ENCODE measurements around the gene MS4A4A. TPM values are rescaled to one million over a fixed set of nuclear protein-coding genes. Genes with fewer than 3 reads are reported as not detected.

Gene MS4A4A
- total and polyA plus RNA-seq, 2 of the 4 experiments (the other 2 are of a cell fraction) = not detected

DNA sequence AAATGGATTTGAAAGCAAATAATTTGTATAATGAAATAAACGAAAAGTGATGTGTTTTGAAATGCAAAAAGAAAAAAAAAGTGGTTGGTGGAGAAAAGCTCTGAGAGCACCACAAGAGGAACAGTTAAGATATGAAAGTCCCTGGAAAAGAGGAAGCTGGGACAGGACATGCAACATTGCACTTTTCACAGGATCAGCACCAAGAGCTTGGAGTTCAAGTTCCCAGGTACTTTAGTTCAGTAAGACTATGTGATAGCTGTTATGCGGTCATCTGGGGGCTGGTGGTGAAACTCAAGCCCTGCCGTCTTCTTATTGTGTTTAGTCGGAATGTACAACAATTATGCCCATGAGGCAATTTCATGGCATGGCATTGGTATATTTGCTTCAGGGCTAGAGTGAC lies 17.1 kb upstream of the MS4A4A start:
- DNase-seq = no peak
- H3K27ac ChIP-seq (ENCODE audit: insufficient read depth, low read length) = no peak overlapping the region
- H2BK120ac ChIP-seq (ENCODE audit: low read depth, low read length) = no peak overlapping the region
- no peak overlapping the region for H3K23ac ChIP-seq (ENCODE audit: low read depth, low read length)
- H4K20me1 ChIP-seq (ENCODE audit: insufficient read depth, low read length) = no peaks in the 10 kb centered on the region
- TF ChIP-seq CHD1 (IDR thresholded peaks at IDR 0.05; ENCODE audit: low read depth, low read length) (no peak), RFX5 (IDR thresholded peaks at IDR 0.05; ENCODE audit: low read depth, low read length) (no peak), MXI1 (IDR thresholded peaks at IDR 0.05; ENCODE audit: borderline replicate concordance, low read depth, low read length) (no peak), CEBPB (IDR thresholded peaks at IDR 0.05; ENCODE audit: low read depth, low read length) (no peak), NFE2L2 (IDR thresholded peaks at IDR 0.05; ENCODE audit: low read depth, low read length) (no peak), BHLHE40 (IDR thresholded peaks at IDR 0.05; ENCODE audit: low read depth, low read length) (no peak), RAD21 (IDR thresholded peaks at IDR 0.05; ENCODE audit: low read length) (no peak), RCOR1 (IDR thresholded peaks at IDR 0.05; ENCODE audit: insufficient replicate concordance, low read length) (no peak), MAFK (IDR thresholded peaks at IDR 0.05; ENCODE audit: low read depth, low read length) (no peak), SMC3 (IDR thresholded peaks at IDR 0.05; ENCODE audit: low read depth, low read length) (no peak), POLR2A (IDR thresholded peaks at IDR 0.05; ENCODE audit: low read depth, low read length) (no peak), MAZ (IDR thresholded peaks at IDR 0.05; ENCODE audit: borderline replicate concordance, low read depth, low read length) (no peak)
- TF ChIP-seq, protein P1, sequence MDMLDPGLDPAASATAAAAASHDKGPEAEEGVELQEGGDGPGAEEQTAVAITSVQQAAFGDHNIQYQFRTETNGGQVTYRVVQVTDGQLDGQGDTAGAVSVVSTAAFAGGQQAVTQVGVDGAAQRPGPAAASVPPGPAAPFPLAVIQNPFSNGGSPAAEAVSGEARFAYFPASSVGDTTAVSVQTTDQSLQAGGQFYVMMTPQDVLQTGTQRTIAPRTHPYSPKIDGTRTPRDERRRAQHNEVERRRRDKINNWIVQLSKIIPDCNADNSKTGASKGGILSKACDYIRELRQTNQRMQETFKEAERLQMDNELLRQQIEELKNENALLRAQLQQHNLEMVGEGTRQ (IDR thresholded peaks at IDR 0.05; ENCODE audit: low read depth, low read length) = no peak
- TF ChIP-seq, protein P2, sequence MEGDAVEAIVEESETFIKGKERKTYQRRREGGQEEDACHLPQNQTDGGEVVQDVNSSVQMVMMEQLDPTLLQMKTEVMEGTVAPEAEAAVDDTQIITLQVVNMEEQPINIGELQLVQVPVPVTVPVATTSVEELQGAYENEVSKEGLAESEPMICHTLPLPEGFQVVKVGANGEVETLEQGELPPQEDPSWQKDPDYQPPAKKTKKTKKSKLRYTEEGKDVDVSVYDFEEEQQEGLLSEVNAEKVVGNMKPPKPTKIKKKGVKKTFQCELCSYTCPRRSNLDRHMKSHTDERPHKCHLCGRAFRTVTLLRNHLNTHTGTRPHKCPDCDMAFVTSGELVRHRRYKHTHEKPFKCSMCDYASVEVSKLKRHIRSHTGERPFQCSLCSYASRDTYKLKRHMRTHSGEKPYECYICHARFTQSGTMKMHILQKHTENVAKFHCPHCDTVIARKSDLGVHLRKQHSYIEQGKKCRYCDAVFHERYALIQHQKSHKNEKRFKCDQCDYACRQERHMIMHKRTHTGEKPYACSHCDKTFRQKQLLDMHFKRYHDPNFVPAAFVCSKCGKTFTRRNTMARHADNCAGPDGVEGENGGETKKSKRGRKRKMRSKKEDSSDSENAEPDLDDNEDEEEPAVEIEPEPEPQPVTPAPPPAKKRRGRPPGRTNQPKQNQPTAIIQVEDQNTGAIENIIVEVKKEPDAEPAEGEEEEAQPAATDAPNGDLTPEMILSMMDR (conservative IDR thresholded peaks at IDR 0.05; ENCODE audit: low read depth, low read length) = no peak
- H3K4me1 ChIP-seq (ENCODE audit: control insufficient read depth, insufficient read depth, low read length) = no peaks in the 10 kb centered on the region
- ATAC-seq (ENCODE audit: low read depth) = no peak
- in situ Hi-C loops (cut with MboI; ENCODE audit: low sequenced_read_pairs) = no loop called here
- no peak overlapping the region for H3K18ac ChIP-seq (ENCODE audit: low read depth, low read length)
- H4K5ac ChIP-seq (ENCODE audit: low read depth, low read length) = no peak overlapping the region
- no peak overlapping the region for H4K8ac ChIP-seq (ENCODE audit: low read depth in 2 of 2, low read length in 2 of 2)
- H2BK5ac ChIP-seq (ENCODE audit: low read depth, low read length, poor library complexity, severe bottlenecking) = no peak overlapping the region
- H2BK20ac ChIP-seq (ENCODE audit: low read depth, low read length) = no peak overlapping the region
- no peak overlapping the region for H3K4me3 ChIP-seq (ENCODE audit: insufficient read depth, low read depth, low read length)
- CTCF ChIA-PET = no interaction called here
- no peaks in the 10 kb centered on the region for H3K79me1 ChIP-seq (ENCODE audit: low read depth in 1 of 2, low read length in 2 of 2)
- H3K9me3 ChIP-seq (ENCODE audit: control insufficient read depth, insufficient read depth, low read length) = peaks cover 2% of the 10 kb centered on the region; the same call in 1 of the 2 replicates
- no TSS peak for BruUV-seq (replicated peaks)
- WGBS, 2 experiments (ENCODE audit: extremely low coverage in 2 of 2, insufficient read length in 1 of 2) = 20 to 100% methylated on average over 1 of the region's 4 CpGs
- no peak overlapping the region for H2AFZ ChIP-seq (replicated peaks; ENCODE audit: low read length, poor library complexity)
- H3K14ac ChIP-seq (replicated peaks; ENCODE audit: low read depth, low read length) = no peak overlapping the region
- H3K4ac ChIP-seq (ENCODE audit: low read depth, low read length) = no peak overlapping the region
- no peak overlapping the region for H2BK15ac ChIP-seq (ENCODE audit: low read depth, low read length)
- POLR2A ChIA-PET (ENCODE audit: unreplicated experiment) = no interaction called here
- H2AK5ac ChIP-seq (ENCODE audit: low read depth, low read length) = no peak overlapping the region
- dilution Hi-C loops (cut with HindIII; ENCODE audit: low sequenced_read_pairs, unreplicated experiment) = no loop called here
- intact Hi-C loops (cut with micrococcal nuclease) = loop anchor here (10.0 kb wide), 2 partner anchors 351 to 439 kb away; no protein-coding TSS in a partner anchor
- no peaks in the 10 kb centered on the region for H3K27me3 ChIP-seq (ENCODE audit: control insufficient read depth, insufficient read depth, low read length)
- no peak overlapping the region for H2AK9ac ChIP-seq (replicated peaks; ENCODE audit: low read depth, low read length, poor library complexity)
- H3K56ac ChIP-seq (ENCODE audit: extremely low read depth, insufficient read depth, low read length) = no peak overlapping the region
- no peaks in the 10 kb centered on the region for H3K9me1 ChIP-seq (ENCODE audit: insufficient read depth, low read length)
- no peaks in the 10 kb centered on the region for H3K36me3 ChIP-seq (ENCODE audit: control insufficient read depth, insufficient read depth, low read length)
- no peak overlapping the region for H3K9ac ChIP-seq (ENCODE audit: low read depth, low read length)
- H3K4me2 ChIP-seq (ENCODE audit: low read depth, low read length) = no peak overlapping the region
- no peak overlapping the region for H4K91ac ChIP-seq (ENCODE audit: insufficient read depth, low read depth, low read length)

All from IMR-90 (cell line).